Measurements from ENCODE around the gene TMEM209. TPM values are rescaled to one million over a fixed set of nuclear protein-coding genes. Genes with fewer than 3 reads are reported as not detected.
A peak's percentile ranks its signal among the peaks of the same experiment; 100 is the strongest.
"Not testable (repeated sequence)": the region's sequence is repeated elsewhere in the genome, so short reads cannot be mapped to it uniquely, and the experiment has no call there.

Gene TMEM209
- total RNA-seq, 1 donor from 2014 or later = 22.7 TPM

DNA sequence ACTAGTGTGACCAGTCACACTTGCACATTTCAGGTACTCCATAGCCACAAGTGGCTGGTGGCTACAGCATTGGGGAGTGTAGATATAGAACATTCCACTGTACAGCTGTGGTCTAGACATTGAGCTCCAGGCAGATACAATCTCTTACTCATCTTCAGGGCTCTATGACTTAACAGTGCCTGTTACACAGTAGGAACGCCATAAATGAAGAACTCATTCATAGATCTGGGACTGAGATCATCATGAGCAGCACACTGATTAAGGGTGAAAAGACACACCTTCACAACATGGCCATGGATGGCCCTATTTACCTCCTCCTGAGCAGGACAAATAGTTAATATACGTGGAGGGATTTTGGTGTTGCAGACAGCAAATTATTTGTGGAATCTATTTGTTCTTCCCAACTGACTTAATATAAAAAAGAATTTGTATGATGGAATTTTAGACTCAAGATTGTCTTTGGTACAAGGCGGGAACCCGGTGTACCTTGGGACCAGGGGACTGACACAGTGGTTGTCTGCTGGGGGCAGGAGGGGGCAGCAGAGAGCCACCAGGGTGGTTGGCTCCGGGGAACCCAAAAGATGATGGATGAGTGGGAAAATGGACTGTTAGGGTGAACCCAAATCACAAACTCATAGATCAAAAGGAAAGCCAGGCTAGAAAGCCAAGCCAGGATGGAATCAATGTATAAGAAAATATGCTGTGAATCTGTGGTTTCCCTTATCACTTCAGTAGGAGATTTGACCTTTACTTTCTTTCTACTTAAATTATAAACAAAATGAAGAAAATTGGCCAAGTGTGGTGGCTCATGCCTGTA, 37.2 kb upstream of the TMEM209 start:
- Mint-ChIP-seq H3K27ac (ENCODE audit: unreplicated experiment) (no peak overlapping the region), H3K36me3 (ENCODE audit: unreplicated experiment) (peaks cover 2% of the 10 kb centered on the region)
- peak; percentile 90 for TF ChIP-seq CTCF (IDR thresholded peaks at IDR 0.05)

DNA sequence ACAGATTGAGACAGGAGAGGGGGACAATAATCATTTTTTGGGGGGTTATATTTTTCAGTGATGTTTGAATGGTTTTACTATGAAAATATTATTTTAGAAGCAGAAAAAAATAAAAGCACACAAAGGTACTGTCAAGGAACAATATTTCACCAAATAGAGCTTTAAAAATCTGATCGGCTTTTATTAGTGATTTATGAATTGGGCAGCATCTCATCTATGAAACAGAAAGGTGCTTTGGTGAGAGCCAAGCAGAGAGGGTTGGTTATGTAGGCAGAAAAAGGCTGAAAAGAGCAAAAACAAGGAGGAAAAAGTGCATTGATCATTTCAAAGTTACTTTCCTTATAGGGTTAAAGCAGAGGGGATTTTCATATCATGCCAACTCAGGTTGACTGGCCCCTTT, 35.0 kb upstream of the TMEM209 start:
- Mint-ChIP-seq H3K36me3 (ENCODE audit: unreplicated experiment) (no peaks in the 10 kb centered on the region), H3K4me1 (ENCODE audit: unreplicated experiment) (peaks cover 21% of the 10 kb centered on the region), H3K9me3 (ENCODE audit: unreplicated experiment) (no peaks in the 10 kb centered on the region), H3K4me3 (ENCODE audit: unreplicated experiment) (no peak overlapping the region), H3K27me3 (ENCODE audit: unreplicated experiment) (no peaks in the 10 kb centered on the region), H3K27ac (ENCODE audit: unreplicated experiment) (no peak overlapping the region)
- no peak for TF ChIP-seq CTCF (IDR thresholded peaks at IDR 0.05)
- DNase-seq (ENCODE audit: extremely low spot score, unreplicated experiment) = no peak

More for the DNA sequence above, 37.2 kb upstream of the TMEM209 start:
- H3K27me3 Mint-ChIP-seq (ENCODE audit: unreplicated experiment) = no peaks in the 10 kb centered on the region
- H3K4me1 Mint-ChIP-seq (ENCODE audit: unreplicated experiment) = peaks cover 21% of the 10 kb centered on the region
- no peak overlapping the region for H3K4me3 Mint-ChIP-seq (ENCODE audit: unreplicated experiment)
- DNase-seq (ENCODE audit: extremely low spot score, unreplicated experiment) = no peak
- H3K9me3 Mint-ChIP-seq (ENCODE audit: unreplicated experiment) = no peaks in the 10 kb centered on the region

GRCh38 chr7:130236361-130236760, 31.2 kb upstream of the TMEM209 start:
- H3K9me3 Mint-ChIP-seq (ENCODE audit: unreplicated experiment); H3K36me3 Mint-ChIP-seq (ENCODE audit: unreplicated experiment); H3K27ac Mint-ChIP-seq (ENCODE audit: unreplicated experiment); H3K27me3 Mint-ChIP-seq (ENCODE audit: unreplicated experiment); DNase-seq (ENCODE audit: extremely low spot score, unreplicated experiment); H3K4me3 Mint-ChIP-seq (ENCODE audit: unreplicated experiment): not testable (repeated sequence)
- H3K4me1 Mint-ChIP-seq (ENCODE audit: unreplicated experiment) = peaks cover 11% of the 10 kb centered on the region

DNA sequence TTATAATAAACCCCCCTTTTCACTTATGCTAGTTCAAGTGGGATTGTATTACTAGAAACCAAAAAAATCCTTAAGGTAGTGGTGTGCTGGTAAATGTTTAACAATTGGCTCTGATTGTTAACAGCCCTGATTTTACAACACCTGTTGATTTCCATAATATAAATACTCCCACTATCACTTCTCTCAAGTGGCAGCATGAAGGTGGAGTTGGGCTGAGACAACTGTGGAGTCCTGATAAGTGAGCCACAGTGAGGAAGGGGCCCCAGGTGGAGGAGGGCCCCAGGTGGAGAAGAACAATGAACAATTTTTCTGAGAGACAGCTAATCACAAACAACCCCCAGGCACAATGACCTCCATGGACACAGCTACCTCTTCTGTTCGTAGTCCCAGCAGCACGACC, 28.9 kb upstream of the TMEM209 start:
- no peak overlapping the region for H3K4me3 Mint-ChIP-seq (ENCODE audit: unreplicated experiment)
- H3K9me3 Mint-ChIP-seq (ENCODE audit: unreplicated experiment) = no peaks in the 10 kb centered on the region
- no peak for TF ChIP-seq CTCF (IDR thresholded peaks at IDR 0.05)
- no peaks in the 10 kb centered on the region for H3K27me3 Mint-ChIP-seq (ENCODE audit: unreplicated experiment)
- no peaks in the 10 kb centered on the region for H3K36me3 Mint-ChIP-seq (ENCODE audit: unreplicated experiment)
- H3K4me1 Mint-ChIP-seq (ENCODE audit: unreplicated experiment) = peaks cover 13% of the 10 kb centered on the region
- H3K27ac Mint-ChIP-seq (ENCODE audit: unreplicated experiment) = no peak overlapping the region
- DNase-seq (ENCODE audit: extremely low spot score, unreplicated experiment) = no peak

GRCh38 chr7:130232209-130232608, 27.0 kb upstream of the TMEM209 start:
- no peak overlapping the region for H3K4me3 Mint-ChIP-seq (ENCODE audit: unreplicated experiment)
- no peaks in the 10 kb centered on the region for H3K36me3 Mint-ChIP-seq (ENCODE audit: unreplicated experiment)
- H3K9me3 Mint-ChIP-seq (ENCODE audit: unreplicated experiment) = no peaks in the 10 kb centered on the region
- no peak overlapping the region for H3K27ac Mint-ChIP-seq (ENCODE audit: unreplicated experiment)
- peaks cover 13% of the 10 kb centered on the region for H3K4me1 Mint-ChIP-seq (ENCODE audit: unreplicated experiment)
- no peaks in the 10 kb centered on the region for H3K27me3 Mint-ChIP-seq (ENCODE audit: unreplicated experiment)
- DNase-seq (ENCODE audit: extremely low spot score, unreplicated experiment) = no peak
- no peak for TF ChIP-seq CTCF (IDR thresholded peaks at IDR 0.05)
